Measurements from ENCODE around the gene ZPR1.
"Not testable (repeated sequence)": the region's sequence is repeated elsewhere in the genome, so short reads cannot be mapped to it uniquely, and the experiment has no call there.

The ZPR1 gene

GRCh38 chr11:116792144-116792868 is 4.5 kb upstream of the ZPR1 start:
- DNase-seq = no peak

- DNase-seq = no peak
Observed at GRCh38 chr11:116791813-116792143, 4.0 kb upstream of the ZPR1 start, which contains the start of gene APOA5. APOA5 (minus strand) TSS chr11:116791879; CDS start chr11:116791860, 19 bp downstream.

- DNase-seq = peak; percentile 69
Observed at GRCh38 chr11:116791002-116791812, 3.4 kb upstream of the ZPR1 start.

DNA sequence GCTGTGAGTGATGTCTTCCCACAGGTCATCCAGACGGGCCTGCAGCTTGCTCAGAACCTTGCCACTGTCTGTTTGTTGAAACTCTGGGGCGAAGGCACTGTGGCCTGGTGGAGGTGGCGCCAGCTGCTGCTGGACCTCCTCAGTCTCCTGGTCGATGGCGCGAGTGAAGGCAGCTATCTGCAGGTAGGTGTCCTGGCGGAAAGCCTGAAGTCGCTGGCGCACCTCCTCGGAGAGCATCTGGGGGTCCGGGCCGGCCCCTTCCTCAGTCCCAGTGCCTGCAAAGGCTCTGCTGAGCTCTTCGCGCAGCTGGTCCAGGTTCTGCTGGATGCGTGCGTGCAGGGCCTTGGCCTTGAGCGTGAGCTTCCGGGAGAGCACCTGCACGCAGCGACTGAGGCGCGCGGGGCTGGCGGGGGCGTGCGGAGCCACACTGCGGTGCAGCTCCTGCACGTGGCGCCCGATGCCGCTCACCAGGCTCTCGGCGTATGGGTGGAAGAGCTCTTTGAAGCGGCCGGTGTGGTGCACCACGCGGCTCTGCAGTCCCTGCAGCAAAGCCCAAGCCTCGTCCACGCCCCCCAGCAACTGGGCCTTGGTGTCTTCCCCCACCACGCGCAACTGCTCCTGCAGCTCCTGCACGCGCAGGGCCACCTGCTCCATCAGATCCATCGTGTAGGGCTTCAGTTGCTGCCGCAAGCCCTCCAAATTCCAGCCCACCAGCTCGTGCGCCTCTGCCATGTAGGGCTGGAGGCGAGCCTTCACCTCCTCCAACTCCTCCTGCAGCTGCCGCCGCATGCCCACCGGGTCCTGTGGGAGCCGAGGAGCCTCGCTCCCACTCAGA is 2.6 kb upstream of the ZPR1 start:
- no peak for DNase-seq

DNA sequence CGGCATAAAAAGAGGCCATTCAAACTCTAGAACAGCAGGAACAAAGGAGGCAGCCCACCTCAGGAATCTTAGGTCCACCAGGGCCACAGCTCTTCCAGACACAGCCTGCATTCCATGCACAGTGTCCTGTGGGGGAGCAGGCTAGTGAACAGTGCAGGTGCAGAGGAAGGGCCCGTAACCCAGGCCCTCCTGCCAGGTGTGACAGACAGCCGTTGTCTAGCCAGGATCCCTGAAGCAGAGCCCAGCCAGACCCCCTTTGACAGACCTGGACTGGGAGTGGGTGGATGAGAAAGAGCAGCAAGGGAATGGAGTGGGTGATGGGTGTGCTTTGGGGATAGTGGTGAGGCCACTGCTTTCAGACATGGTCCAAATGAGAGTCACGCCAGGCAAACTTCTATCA is 1.2 kb upstream of the ZPR1 start:
- no peak for DNase-seq

GRCh38 chr11:116788534-116788933 is 711 bp upstream of the ZPR1 start:
- no peak for DNase-seq

DNA sequence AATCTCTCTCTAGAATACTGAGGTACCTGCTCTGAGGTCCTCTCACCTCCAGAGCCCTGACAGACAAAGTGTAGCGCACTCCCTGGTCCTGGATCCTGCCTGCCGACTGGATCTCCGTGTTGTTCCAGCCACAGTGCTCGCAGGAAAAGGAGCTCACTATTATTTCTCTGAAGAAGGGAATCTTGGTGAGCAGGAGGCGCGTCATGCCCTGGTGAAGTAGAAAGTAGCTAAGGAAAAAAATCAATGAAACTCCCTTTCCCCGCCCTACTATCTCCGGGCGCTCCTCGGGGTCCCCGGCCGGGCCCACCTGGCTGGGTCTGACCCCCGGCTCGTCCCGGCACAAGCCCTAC is 412 bp downstream of the ZPR1 start:
- DNase-seq = no peak

- DNase-seq = no peak
Observed at GRCh38 chr11:116786966-116787365, 857 bp downstream of the ZPR1 start.

- DNase-seq = no peak
Observed at GRCh38 chr11:116786326-116786725, 1.5 kb downstream of the ZPR1 start.

DNA sequence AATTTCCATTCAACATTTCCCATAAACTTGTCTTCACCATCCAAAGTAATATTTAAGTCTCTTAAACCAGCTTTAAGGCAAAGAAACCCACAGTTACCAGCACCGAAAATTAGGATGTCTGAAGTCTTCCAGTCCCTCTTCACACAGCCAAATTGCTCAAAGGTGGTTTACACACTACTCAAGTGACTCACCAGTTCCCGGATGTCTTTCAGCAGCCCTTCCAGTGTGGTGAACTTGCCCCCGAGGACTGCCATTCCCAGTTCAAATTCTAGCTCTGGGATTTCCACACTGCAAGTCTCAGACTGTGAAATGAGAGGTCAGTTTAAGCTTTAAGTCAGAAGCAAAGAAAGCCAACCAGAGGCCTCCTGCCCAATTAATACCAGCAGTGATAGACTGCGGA is 5.1 kb downstream of the ZPR1 start:
- no peak for DNase-seq

DNA sequence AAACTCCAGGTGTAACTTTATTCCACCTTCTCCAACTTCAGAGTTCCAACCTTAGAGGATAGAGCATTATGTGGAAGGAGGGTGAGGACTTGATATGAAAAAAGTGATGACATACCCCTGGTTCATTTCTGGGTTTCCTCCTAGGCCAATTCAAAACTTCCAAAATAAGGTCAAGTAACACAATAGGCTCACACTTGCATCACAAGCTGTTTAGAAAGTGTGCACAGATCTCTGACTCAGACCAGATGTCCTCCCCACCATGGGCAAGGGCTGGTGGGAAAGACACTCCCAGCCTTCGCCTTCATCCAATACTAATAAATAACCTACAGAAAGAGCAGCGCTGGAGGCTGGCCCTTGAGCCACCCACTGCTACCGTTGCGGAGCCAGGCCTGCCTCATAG is 9.3 kb downstream of the ZPR1 start:
- DNase-seq = no peak

DNA sequence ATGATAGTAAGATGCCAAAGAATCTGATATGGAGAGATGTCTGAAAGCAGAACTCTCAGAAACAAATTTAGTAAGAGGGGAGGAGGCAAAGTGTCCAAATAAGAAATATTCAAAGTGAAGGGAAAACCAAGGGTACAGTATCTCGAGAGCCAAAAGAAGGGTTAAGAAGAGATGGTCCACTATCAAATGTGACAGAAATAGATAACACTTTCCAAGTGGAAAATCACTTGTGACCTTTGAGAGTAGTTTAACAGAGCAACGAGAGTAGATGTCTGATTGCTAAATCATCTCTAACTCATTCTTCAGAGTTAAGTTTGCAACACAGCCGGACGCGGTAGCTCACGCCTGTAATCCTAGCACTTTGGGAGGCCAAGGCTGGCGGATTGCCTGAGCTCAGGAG is 10.8 kb downstream of the ZPR1 start:
- no peak for DNase-seq

DNA sequence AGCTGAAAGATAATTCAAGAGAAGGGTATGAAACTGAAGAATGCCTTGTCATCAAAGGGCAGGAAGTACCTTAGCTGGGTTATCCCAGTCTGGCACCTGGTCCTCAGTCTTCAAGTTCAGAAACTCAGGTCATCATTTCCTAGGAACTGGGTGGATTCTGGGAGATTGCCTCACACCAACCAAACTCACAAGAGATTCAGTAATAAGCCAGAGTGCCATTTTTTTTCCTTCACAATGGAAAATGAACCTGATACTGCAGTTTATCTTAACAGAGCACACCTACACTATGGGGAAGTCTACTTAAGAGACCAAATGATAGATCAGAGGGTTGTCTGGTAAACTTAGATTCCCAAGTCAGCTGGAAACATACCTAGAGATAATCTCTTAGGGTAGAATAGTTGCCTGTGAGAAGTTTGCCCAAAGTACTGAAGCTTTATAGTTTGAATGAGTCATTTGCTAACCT is 11.3 kb downstream of the ZPR1 start:
- DNase-seq = no peak

GRCh38 chr11:116775975-116776374 is 11.8 kb downstream of the ZPR1 start:
- no peak for DNase-seq

DNA sequence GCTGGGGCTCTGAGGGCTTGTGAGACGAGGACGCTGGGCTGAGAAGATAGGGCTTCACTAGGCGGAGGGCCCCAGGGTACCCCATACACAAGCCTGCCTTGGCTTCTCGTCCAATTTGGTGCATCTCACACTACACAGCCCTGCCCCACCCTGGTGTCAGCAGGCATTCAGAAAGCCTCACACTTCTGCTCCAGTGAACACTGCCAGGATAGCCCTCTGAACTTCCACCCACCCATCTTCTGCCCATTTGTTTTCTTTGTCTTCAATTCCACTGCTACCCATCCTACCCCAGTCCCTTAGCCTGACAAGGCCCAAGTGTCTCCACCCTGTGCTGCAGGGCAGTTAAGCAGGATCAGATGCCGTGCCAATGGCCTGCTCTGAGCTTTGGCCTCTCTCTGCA is 13.2 kb downstream of the ZPR1 start:
- no peak for DNase-seq

DNA sequence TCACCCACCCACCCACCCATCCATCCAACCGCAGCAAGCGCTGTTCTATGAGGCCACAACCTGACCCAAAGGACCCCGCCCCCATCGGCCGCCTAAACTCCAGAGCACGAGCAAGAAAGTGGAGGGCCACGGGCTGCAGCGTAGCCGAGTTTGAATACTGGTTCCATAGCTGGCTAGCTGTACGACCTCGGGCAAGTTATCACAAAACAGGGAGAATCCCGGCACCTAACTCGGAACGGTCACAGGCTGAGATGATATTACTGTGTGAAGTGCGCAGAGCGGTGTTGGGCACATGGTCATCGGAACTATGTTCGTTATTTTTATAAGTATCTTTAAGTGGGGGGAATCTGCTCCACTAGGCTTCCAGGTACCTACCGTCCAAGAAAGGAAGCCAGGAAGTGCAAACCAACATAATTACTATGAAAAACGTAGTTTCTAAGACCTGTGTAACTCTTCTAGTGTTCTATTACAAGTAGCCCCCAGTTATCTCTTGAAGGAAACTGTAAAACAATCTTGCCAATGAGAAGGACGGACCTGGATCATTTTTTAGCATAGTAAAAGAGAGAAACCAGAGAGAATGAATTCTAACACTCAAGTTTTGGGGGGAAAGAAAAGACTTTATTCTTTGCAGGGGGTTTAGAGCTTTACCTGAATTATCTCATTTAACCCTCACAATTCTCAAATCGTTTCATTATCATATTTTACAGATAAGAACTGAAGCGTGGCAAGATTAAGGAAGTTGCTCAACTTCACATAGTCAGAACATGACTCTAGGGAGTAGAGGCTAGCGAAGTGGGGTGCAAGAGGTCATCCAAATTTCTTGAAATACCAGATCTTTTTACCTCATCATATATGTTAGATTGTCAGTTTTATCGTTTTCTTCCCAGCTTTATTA is 14.4 kb downstream of the ZPR1 start:
- no peak for DNase-seq

GRCh38 chr11:116772443-116773202 is 15.2 kb downstream of the ZPR1 start, which contains the start of gene BUD13:
BUD13 (minus strand) TSS chr11:116772987; CDS start chr11:116772964, 23 bp downstream.
- peak; percentile 90 for DNase-seq

GRCh38 chr11:116771935-116772334 is 15.9 kb downstream of the ZPR1 start:
- DNase-seq = no peak

GRCh38 chr11:116762132-116762531 is 25.7 kb downstream of the ZPR1 start:
- DNase-seq = no peak

- not testable (repeated sequence) for DNase-seq
Observed at GRCh38 chr11:116756044-116756443, 31.8 kb downstream of the ZPR1 start.

DNA sequence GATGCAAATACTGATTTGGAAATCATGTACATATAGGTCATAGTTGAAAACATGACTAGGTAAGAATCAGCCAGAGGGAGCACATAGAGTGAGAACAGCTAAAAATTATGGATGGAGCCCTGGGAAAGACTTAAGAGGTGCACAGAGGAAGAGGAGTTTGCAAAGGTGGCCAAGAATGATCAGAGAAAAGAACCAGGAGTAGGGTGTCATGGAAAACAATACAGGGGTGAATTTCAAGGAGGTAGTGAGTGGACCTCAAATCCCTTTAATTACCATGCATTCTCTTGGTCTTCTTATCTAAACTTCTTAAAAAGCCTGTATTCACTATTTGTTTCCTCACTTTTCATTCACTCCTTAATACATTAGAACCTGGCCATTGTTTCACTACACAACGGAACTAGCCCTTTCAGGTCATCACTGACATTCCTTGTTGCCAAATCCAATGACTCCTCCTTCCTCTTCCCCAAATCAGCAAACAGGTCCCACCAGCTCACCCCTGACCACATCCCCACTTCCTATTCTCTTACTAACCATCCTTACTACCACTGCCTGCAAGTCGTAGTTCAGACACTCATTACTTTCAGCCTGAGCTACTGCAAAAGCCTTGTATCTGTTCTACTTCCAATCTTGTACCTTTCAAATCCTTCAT is 37.6 kb downstream of the ZPR1 start:
- no peak for DNase-seq
